ENCODE measurements around the gene GRSF1.

GRSF1 gene

DNA sequence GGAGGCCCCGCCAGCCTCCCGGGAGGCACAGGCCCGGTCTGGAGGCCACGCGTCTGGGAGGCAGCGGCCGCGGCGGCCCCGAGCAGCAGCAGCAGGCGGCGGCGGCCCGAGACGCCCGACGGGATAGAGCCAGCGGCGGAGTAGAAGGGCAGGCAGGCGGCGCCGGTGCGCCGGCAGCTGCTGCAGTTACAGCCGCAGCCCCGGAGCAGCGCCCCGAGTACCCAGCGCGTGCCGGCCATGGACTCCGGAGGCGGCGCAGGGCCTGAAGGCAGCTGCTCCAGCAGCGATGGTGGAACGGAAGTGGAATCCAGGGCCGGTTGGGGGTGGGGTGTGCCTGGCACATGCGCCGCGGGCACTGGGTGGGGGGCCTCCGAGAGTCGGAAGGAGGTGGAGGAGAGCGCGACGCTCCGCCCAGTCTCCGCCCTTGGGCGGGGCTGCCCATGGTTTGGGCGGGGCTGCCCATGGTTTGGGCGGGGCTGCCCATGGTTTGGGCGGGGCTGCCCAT lies at the start of gene GRSF1 (continued):
- TF ChIP-seq, protein P1, sequence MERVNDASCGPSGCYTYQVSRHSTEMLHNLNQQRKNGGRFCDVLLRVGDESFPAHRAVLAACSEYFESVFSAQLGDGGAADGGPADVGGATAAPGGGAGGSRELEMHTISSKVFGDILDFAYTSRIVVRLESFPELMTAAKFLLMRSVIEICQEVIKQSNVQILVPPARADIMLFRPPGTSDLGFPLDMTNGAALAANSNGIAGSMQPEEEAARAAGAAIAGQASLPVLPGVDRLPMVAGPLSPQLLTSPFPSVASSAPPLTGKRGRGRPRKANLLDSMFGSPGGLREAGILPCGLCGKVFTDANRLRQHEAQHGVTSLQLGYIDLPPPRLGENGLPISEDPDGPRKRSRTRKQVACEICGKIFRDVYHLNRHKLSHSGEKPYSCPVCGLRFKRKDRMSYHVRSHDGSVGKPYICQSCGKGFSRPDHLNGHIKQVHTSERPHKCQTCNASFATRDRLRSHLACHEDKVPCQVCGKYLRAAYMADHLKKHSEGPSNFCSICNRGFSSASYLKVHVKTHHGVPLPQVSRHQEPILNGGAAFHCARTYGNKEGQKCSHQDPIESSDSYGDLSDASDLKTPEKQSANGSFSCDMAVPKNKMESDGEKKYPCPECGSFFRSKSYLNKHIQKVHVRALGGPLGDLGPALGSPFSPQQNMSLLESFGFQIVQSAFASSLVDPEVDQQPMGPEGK (tag by site-specific recombination; IDR thresholded peaks at IDR 0.05) = peak; percentile 60
- TF ChIP-seq SP3 (tag by site-specific recombination; IDR thresholded peaks at IDR 0.05) (peak; percentile 78), ZFP41 (tag by site-specific recombination; IDR thresholded peaks at IDR 0.05; ENCODE audit: borderline replicate concordance) (no peak), GLIS2 (tag by site-specific recombination; IDR thresholded peaks at IDR 0.05) (peak; percentile 76), ZBTB1 (tag by site-specific recombination; IDR thresholded peaks at IDR 0.05) (no peak), ZNF157 (tag by site-specific recombination; IDR thresholded peaks at IDR 0.05) (no peak), ZNF585B (tag by site-specific recombination; IDR thresholded peaks at IDR 0.05) (no peak), ZNF335 (tag by site-specific recombination; conservative IDR thresholded peaks at IDR 0.05) (peak; percentile 7; the same call in 1 of the 2 replicates), ZNF837 (tag by site-specific recombination; IDR thresholded peaks at IDR 0.05) (no peak), ZNF423 (tag by site-specific recombination; IDR thresholded peaks at IDR 0.05) (no peak), FEZF1 (tag by site-specific recombination; IDR thresholded peaks at IDR 0.05) (no peak), KLF8 (tag by site-specific recombination; IDR thresholded peaks at IDR 0.05) (peak; percentile 88), ZNF19 (tag by site-specific recombination; IDR thresholded peaks at IDR 0.05; ENCODE audit: low read depth) (no peak), BCL11B (tag by site-specific recombination; IDR thresholded peaks at IDR 0.05; ENCODE audit: low read depth) (no peak), ZNF274 (IDR thresholded peaks at IDR 0.05; ENCODE audit: low read length) (no peak), ZNF274 (tag by site-specific recombination; IDR thresholded peaks at IDR 0.05; ENCODE audit: borderline replicate concordance) (no peak), ZFP3 (tag by site-specific recombination; IDR thresholded peaks at IDR 0.05; ENCODE audit: low read depth) (no peak), YY1 (tag by site-specific recombination; IDR thresholded peaks at IDR 0.05) (peak; percentile 47; the same call in 1 of the 2 replicates), ZIC2 (tag by site-specific recombination; IDR thresholded peaks at IDR 0.05) (peak; percentile 38; the same call in 1 of the 2 replicates), ZNF394 (tag by site-specific recombination; IDR thresholded peaks at IDR 0.05; ENCODE audit: borderline replicate concordance) (peak; percentile 21; the same call in 1 of the 2 replicates), KLF7 (tag by site-specific recombination; IDR thresholded peaks at IDR 0.05; ENCODE audit: borderline replicate concordance) (no peak), KLF10 (tag by site-specific recombination; IDR thresholded peaks at IDR 0.05) (no peak), ZNF747 (tag by site-specific recombination; IDR thresholded peaks at IDR 0.05) (no peak), TCF7L2 (IDR thresholded peaks at IDR 0.05; ENCODE audit: borderline replicate concordance, low read depth, low read length) (no peak), ZNF660 (tag by site-specific recombination; IDR thresholded peaks at IDR 0.05) (peak; percentile 33; the same call in 1 of the 2 replicates), ZNF140 (tag by site-specific recombination; IDR thresholded peaks at IDR 0.05) (no peak), ZNF670 (tag by site-specific recombination; IDR thresholded peaks at IDR 0.05; ENCODE audit: low read depth) (no peak)
- TF ChIP-seq, protein P2, sequence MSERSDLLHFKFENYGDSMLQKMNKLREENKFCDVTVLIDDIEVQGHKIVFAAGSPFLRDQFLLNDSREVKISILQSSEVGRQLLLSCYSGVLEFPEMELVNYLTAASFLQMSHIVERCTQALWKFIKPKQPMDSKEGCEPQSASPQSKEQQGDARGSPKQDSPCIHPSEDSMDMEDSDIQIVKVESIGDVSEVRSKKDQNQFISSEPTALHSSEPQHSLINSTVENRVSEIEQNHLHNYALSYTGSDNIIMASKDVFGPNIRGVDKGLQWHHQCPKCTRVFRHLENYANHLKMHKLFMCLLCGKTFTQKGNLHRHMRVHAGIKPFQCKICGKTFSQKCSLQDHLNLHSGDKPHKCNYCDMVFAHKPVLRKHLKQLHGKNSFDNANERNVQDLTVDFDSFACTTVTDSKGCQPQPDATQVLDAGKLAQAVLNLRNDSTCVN (tag by site-specific recombination; optimal IDR thresholded peaks at IDR 0.05) = no peak
- TF ChIP-seq, protein P3, sequence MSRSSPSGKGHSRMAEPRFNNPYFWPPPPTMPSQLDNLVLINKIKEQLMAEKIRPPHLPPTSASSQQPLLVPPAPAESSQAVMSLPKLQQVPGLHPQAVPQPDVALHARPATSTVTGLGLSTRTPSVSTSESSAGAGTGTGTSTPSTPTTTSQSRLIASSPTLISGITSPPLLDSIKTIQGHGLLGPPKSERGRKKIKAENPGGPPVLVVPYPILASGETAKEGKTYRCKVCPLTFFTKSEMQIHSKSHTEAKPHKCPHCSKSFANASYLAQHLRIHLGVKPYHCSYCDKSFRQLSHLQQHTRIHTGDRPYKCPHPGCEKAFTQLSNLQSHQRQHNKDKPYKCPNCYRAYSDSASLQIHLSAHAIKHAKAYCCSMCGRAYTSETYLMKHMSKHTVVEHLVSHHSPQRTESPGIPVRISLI (tag by site-specific recombination; IDR thresholded peaks at IDR 0.05) = no peak
- TF ChIP-seq, protein P4, sequence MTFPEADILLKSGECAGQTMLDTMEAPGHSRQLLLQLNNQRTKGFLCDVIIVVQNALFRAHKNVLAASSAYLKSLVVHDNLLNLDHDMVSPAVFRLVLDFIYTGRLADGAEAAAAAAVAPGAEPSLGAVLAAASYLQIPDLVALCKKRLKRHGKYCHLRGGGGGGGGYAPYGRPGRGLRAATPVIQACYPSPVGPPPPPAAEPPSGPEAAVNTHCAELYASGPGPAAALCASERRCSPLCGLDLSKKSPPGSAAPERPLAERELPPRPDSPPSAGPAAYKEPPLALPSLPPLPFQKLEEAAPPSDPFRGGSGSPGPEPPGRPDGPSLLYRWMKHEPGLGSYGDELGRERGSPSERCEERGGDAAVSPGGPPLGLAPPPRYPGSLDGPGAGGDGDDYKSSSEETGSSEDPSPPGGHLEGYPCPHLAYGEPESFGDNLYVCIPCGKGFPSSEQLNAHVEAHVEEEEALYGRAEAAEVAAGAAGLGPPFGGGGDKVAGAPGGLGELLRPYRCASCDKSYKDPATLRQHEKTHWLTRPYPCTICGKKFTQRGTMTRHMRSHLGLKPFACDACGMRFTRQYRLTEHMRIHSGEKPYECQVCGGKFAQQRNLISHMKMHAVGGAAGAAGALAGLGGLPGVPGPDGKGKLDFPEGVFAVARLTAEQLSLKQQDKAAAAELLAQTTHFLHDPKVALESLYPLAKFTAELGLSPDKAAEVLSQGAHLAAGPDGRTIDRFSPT (tag by site-specific recombination; IDR thresholded peaks at IDR 0.05) = peak; percentile 96
- TF ChIP-seq, protein P5, sequence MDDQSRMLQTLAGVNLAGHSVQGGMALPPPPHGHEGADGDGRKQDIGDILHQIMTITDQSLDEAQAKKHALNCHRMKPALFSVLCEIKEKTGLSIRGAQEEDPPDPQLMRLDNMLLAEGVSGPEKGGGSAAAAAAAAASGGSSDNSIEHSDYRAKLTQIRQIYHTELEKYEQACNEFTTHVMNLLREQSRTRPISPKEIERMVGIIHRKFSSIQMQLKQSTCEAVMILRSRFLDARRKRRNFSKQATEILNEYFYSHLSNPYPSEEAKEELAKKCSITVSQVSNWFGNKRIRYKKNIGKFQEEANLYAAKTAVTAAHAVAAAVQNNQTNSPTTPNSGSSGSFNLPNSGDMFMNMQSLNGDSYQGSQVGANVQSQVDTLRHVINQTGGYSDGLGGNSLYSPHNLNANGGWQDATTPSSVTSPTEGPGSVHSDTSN (CRISPR knock-in tag; IDR thresholded peaks at IDR 0.05) = no peak
